Heart right ventricle (tissue), 16 donors: ENCODE results near the gene SPAG8. TPM values are rescaled to one million over a fixed set of nuclear protein-coding genes. Genes with fewer than 3 reads are reported as not detected.

ENCODE experiments used
- ATAC-seq, 8 donors: fragments of 200-7000 bp; cut with Tn5 transposase; one replicate each; pipeline ENCODE4 v1.9.1; 2020; ENCODE audit warnings: mild to moderate bottlenecking in 8 of 8, moderate library complexity in 8 of 8, moderate number of reproducible peaks in 1 of 8
- DNase-seq, 2 donors: peaks; one replicate each; pipeline ENCODE4 v3.0.0-alpha.2; 2020
- H3K27ac ChIP-seq, 10 donors: fragments of 200-600 bp; sonication (generic) in 2 of 10; one replicate each; pipeline versions ENCODE4 v1.5.0 to v1.8.0; 2020 to 2022; ENCODE audit warnings: mild to moderate bottlenecking in 3 of 10
- H3K27me3 ChIP-seq, 7 donors: fragments of 200-600 bp; one replicate each; pipeline ENCODE4 v1.8.0; 2021 to 2022; ENCODE audit warnings: mild to moderate bottlenecking in 2 of 7
- H3K36me3 ChIP-seq, 9 donors: fragments of 200-600 bp; sonication (generic) in 1 of 9; one replicate each; pipeline versions ENCODE4 v1.5.0 to v1.8.0; 2020 to 2022; ENCODE audit warnings: mild to moderate bottlenecking in 2 of 9
- H3K4me1 ChIP-seq, 9 donors: fragments of 200-600 bp; sonication (generic) in 1 of 9; one replicate each; pipeline versions ENCODE4 v1.5.0 to v1.8.0; 2020 to 2022; ENCODE audit warnings: mild to moderate bottlenecking in 4 of 9
- H3K4me3 ChIP-seq, 10 donors: fragments of 200-600 bp; sonication (generic) in 2 of 10; one replicate each; pipeline versions ENCODE4 v1.5.0 to v1.8.0; 2020 to 2022; ENCODE audit warnings: mild to moderate bottlenecking in 7 of 10, moderate library complexity in 2 of 10
- H3K9me3 ChIP-seq, 11 donors: fragments of 200-600 bp in 10 of 11; sonication (generic) in 2 of 11; one replicate each; pipeline versions ENCODE4 v1.5.0 to v1.8.0; 2013 to 2022; ENCODE audit warnings: mild to moderate bottlenecking in 2 of 11, control low read depth in 1 of 11, moderate library complexity in 1 of 11
- WGBS, 2 donors: extraction: QIAGEN DNeasy Blood & Tissue Kit; methylation state at CpG; one replicate each; pipeline ENCODE4 v1.1.7; 2013; ENCODE audit warnings: inconsistent platforms in 1 of 2; 5-methylcytosine and 5-hydroxymethylcytosine counted together
- intact Hi-C, 10 donors: fragments of 100-400 bp; cut with DNase I; formaldehyde crosslinking; loops; one replicate each; pipeline versions ENCODE4 v1.11.1 to v1.14.2; 2022
- long read RNA-seq, 3 donors: library from polyadenylated mRNA; unstranded; transcript quantifications; one replicate each; pipeline ENCODE4 v2.0.0, GENCODE V29; 2020 to 2021
- polyA plus RNA-seq, 2 donors: library from polyadenylated mRNA; stranded (reverse); fragments of 200-250 nt; gene quantifications; one replicate each; pipeline ENCODE4 v1.2.3, GENCODE V29; 2013
- total RNA-seq, 10 donors: library from RNA; stranded (reverse); fragmentation: NEBNext Ultra II Directional in 3 of 10; extraction: Animal tissue kit (Norgen Biotek cat#: 25700) in 3 of 10; gene quantifications; one replicate each; pipeline versions ENCODE4 v1.2.1 to v1.2.4, GENCODE V29; 2021 to 2023
- TF ChIP-seq, protein P1 (sequence below), 9 donors: fragments of 200-600 bp; sonication (generic) in 2 of 9; IDR thresholded peaks; one replicate each; pipeline versions ENCODE4 v1.5.0 to v1.8.0; 2021 to 2022; ENCODE audit warnings: antibody characterized with exemption in 9 of 9, mild to moderate bottlenecking in 5 of 9, moderate library complexity in 1 of 9
- donor health status: Arrhythmogenic right ventricular cardiomyopathy.
- donor health status: ischemic (EF 13 %, LVEDD 7.1; RV severe dilation, severe dysfunction).
- donor health status: healthy with polysubstance abuse.
- donor health status: DM: no; HTN: yes; CAD: no.
- donor health status: DM: no; HTN: no; CAD: no.
- donor health status: ischemic (EF 25% LVEDD 6.9; RV normal size, moderate dysfunction).
- donor health status: ischemic (EF 25% LVEDD 5.7; RV mildly dilated, moderate dysfunction).
- donor health status: healthy.
- donor health status: DM: yes; HTN: yes; CAD: no.
- donor health status: Ischemic cardiomyopathy.
- donor health status: ischemic (EF 35%, LVEDD 5.7; RV mildly dilated, moderate dysfunction).
- donor health status: nonischemic (EF 11% LVEDD 7.7; RV severe dilation, severe dysfunction).
- donor health status: DM: yes; HTN: yes; CAD: no.
- donor health status: PGD.
- donor health status: ischemic (EF 29% LVEDD 5.4; RV normal size, mild dysfunction).
- donor health status: nonischemic (EF 23%, LVEDD 6.1; RV moderate dilation, normal function).

Gene SPAG8, protein sequence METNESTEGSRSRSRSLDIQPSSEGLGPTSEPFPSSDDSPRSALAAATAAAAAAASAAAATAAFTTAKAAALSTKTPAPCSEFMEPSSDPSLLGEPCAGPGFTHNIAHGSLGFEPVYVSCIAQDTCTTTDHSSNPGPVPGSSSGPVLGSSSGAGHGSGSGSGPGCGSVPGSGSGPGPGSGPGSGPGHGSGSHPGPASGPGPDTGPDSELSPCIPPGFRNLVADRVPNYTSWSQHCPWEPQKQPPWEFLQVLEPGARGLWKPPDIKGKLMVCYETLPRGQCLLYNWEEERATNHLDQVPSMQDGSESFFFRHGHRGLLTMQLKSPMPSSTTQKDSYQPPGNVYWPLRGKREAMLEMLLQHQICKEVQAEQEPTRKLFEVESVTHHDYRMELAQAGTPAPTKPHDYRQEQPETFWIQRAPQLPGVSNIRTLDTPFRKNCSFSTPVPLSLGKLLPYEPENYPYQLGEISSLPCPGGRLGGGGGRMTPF
- total RNA-seq (1 to 10 TPM in 9 of 10 donors, under 1 TPM in 1; 0.86 to 4.2 (median 2.9) TPM), polyA plus RNA-seq (1 to 10 TPM in 1 of 2 donors, under 1 TPM in 1; 0.84 to 6.0 TPM)
- long read RNA-seq, donor 1, partial matches to known transcripts: 4 of 6 reads
- long read RNA-seq, donor 1, other reads (novel, unspliced or antisense): 2 of 6 reads
- long read RNA-seq, donor 2, partial matches to known transcripts: 1 of 7 reads
- long read RNA-seq, donor 2, other reads (novel, unspliced or antisense): 4 of 7 reads
- long read RNA-seq, donor 3, partial matches to known transcripts: 4 of 6 reads
- long read RNA-seq, donor 3, other reads (novel, unspliced or antisense): 1 of 6 reads

GRCh38 chr9:35812025-35812602 is at the start of gene SPAG8:
TSS of gene SPAG8 (minus strand) at chr9:35812262. CDS start at chr9:35812147, 115 bp downstream.
- H3K4me3 ChIP-seq: peak within 1 kb of the TSS; percentile 29 to 82 (median 58)
- H3K36me3 ChIP-seq: peaks cover 0 to 33% (median 12%) of the 10 kb centered on the region in 9 donors
- peaks cover 0 to 43% (median 35%) of the 10 kb centered on the region in 9 donors for H3K4me1 ChIP-seq
- peak; percentile 67 to 83 (median 80) for ATAC-seq
- TF ChIP-seq, protein P1, sequence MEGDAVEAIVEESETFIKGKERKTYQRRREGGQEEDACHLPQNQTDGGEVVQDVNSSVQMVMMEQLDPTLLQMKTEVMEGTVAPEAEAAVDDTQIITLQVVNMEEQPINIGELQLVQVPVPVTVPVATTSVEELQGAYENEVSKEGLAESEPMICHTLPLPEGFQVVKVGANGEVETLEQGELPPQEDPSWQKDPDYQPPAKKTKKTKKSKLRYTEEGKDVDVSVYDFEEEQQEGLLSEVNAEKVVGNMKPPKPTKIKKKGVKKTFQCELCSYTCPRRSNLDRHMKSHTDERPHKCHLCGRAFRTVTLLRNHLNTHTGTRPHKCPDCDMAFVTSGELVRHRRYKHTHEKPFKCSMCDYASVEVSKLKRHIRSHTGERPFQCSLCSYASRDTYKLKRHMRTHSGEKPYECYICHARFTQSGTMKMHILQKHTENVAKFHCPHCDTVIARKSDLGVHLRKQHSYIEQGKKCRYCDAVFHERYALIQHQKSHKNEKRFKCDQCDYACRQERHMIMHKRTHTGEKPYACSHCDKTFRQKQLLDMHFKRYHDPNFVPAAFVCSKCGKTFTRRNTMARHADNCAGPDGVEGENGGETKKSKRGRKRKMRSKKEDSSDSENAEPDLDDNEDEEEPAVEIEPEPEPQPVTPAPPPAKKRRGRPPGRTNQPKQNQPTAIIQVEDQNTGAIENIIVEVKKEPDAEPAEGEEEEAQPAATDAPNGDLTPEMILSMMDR (IDR thresholded peaks at IDR 0.05): no peak
- peak within 1 kb of the TSS; percentile 25 to 100 (median 84) for H3K27ac ChIP-seq
- intact Hi-C loops: loop anchor here in 4 of 10 donors (2.0 to 10.0 kb wide), 5 partner anchors 21 to 157 kb away; partner anchors contain the start of genes CCDC107 (in 3 of the 4), RMRP (in 3 of the 4), SIT1 (in 2 of the 4) and CREB3 (in 1 of the 4)
- 2% methylated on average over 28 of the region's 28 CpGs for WGBS, 2 donors
- H3K27me3 ChIP-seq: no peaks in the 10 kb centered on the region
- H3K9me3 ChIP-seq: no peaks in the 10 kb centered on the region
- peak; percentile 91 to 96 for DNase-seq

DNA sequence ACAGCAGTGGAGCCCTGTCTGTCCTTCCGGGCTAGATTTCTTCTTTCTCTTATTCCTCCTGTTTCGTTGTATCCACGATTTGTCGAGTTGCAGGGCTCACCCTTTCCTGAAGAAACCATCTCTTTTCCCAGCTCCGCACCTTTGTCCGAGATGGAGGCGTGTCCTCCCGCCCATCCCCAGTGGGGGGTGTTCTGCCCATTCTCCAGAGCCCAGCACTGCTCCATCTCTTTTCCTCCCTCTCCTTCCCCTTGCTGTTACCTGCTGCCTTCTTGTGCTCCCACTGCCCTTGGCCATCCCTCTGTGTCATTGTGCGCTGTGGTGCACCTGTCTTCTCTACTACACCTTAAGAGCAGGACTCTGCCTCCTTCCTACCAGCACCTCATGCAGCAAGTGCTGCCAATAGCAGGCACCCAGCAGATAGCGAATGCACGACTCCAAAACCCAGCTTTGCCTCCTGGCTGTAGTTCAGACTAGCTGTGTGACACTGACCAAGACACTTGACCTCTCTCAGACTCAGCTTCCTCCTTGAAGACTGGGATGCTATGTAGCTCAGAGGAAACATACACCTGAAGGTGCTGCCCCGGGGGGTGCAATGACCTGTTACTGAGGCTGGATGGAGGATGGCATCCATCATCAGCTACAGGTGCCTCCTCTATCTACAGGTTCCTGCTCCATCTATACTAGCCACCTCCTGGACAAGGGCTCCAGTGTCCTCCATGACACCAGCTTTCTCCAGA is 49.3 kb upstream of the SPAG8 start:
- peaks cover 0 to 66% (median 5%) of the 10 kb centered on the region in 7 donors for H3K27me3 ChIP-seq
- no peaks in the 10 kb centered on the region for H3K36me3 ChIP-seq
- no peak for ATAC-seq
- H3K4me3 ChIP-seq: no peak overlapping the region
- no peak for DNase-seq
- peaks cover 0 to 30% (median 0%) of the 10 kb centered on the region in 9 donors for H3K4me1 ChIP-seq
- TF ChIP-seq, protein P1 (IDR thresholded peaks at IDR 0.05): no peak
- H3K9me3 ChIP-seq: no peaks in the 10 kb centered on the region
- 67 to 70% methylated on average over 12 of the region's 12 CpGs for WGBS, 2 donors
- H3K27ac ChIP-seq: no peak overlapping the region
- intact Hi-C loops: no loop called here

DNA sequence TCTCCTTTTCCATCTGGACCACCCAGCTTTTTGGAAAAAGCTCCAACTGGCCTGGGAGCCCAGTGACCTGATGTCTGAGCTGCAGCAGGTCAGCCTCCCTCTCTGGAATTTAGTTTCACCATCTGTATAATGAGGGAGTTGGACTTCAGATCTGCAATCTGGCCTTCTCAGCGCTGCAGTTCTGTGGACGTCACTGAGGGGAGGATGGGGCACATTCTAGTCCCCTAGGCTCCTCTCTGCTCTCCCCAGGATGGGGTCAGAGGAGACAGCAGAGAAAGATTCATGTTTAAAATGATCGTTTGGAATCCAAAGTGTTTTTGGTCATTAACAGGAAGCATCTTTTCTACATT is 47.9 kb upstream of the SPAG8 start:
- no peak for DNase-seq
- intact Hi-C loops: no loop called here
- Histone ChIP-seq H3K4me1 (peaks cover 0 to 24% (median 0%) of the 10 kb centered on the region in 9 donors), H3K27ac (no peak overlapping the region), H3K4me3 (no peak overlapping the region), H3K36me3 (no peaks in the 10 kb centered on the region), H3K27me3 (peaks cover 0 to 80% (median 5%) of the 10 kb centered on the region in 7 donors), H3K9me3 (no peaks in the 10 kb centered on the region)
- 47 to 60% methylated on average over 3 of the region's 3 CpGs for WGBS, 2 donors
- TF ChIP-seq, protein P1 (IDR thresholded peaks at IDR 0.05): no peak
- ATAC-seq: no peak
